ENCODE measurements around the gene LRIT2.

GRCh38 chr10:84195044-84195830 is 30.1 kb downstream of the LRIT2 start:
- TF ChIP-seq EZH2 (IDR thresholded peaks at IDR 0.05): peak; percentile 46
- TF ChIP-seq, protein P1, sequence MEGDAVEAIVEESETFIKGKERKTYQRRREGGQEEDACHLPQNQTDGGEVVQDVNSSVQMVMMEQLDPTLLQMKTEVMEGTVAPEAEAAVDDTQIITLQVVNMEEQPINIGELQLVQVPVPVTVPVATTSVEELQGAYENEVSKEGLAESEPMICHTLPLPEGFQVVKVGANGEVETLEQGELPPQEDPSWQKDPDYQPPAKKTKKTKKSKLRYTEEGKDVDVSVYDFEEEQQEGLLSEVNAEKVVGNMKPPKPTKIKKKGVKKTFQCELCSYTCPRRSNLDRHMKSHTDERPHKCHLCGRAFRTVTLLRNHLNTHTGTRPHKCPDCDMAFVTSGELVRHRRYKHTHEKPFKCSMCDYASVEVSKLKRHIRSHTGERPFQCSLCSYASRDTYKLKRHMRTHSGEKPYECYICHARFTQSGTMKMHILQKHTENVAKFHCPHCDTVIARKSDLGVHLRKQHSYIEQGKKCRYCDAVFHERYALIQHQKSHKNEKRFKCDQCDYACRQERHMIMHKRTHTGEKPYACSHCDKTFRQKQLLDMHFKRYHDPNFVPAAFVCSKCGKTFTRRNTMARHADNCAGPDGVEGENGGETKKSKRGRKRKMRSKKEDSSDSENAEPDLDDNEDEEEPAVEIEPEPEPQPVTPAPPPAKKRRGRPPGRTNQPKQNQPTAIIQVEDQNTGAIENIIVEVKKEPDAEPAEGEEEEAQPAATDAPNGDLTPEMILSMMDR (IDR thresholded peaks at IDR 0.05): no peak

All from neural progenitor cell (in vitro differentiated cells).